GM19438 (cell line): ENCODE results near the gene PYGO2.
A peak's percentile ranks its signal among the peaks of the same experiment; 100 is the strongest.

Experiments
- ATAC-seq: cut with Tn5 transposase; IDR thresholded peaks from one replicate; pipeline ENCODE4 v1.9.1; 2021; ENCODE audit warnings: low read depth; ENCODE audit not compliant: unreplicated experiment

Gene PYGO2

DNA sequence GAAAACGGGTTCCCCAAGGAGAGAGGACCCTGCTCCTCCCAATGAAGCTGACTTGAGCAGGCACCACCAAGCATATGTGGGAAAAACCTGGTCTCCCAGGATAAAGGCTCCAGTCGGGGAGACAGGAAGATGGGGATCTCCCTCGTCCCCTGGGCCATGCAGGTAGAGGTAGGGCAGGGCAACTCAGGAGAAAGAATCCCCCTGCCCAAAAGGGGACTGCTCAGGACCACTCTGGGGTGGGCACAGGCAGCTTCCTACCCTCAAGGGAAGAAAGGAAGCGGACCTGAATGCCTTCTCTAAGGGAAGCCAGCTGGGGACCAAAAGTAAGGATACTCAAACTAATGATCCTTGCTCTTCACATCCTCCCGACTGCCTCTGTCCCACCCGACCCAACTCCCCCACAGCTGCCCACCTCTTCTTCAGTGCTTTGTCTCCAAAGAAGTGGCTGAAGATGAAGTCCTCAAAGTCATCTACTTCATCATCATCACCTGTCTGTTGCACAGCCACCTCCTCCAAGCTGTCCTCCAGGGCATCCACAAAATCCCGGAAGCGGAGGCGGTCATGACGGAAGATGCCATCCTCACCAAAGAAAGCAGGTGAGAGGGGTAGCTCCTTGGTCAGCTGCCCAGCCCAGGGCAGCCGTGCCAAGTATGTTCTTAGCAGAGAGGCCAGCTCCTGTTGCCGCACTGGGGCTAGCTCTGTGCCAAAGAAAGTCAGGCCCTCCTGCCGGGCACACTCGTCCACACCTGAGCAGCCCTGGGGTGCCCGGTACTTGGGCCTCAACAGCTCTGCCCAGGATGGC lies 16.2 kb downstream of the PYGO2 start:
- no peak for ATAC-seq

- ATAC-seq: no peak
Measured at GRCh38 chr1:154944401-154945159, 17.0 kb downstream of the PYGO2 start.

DNA sequence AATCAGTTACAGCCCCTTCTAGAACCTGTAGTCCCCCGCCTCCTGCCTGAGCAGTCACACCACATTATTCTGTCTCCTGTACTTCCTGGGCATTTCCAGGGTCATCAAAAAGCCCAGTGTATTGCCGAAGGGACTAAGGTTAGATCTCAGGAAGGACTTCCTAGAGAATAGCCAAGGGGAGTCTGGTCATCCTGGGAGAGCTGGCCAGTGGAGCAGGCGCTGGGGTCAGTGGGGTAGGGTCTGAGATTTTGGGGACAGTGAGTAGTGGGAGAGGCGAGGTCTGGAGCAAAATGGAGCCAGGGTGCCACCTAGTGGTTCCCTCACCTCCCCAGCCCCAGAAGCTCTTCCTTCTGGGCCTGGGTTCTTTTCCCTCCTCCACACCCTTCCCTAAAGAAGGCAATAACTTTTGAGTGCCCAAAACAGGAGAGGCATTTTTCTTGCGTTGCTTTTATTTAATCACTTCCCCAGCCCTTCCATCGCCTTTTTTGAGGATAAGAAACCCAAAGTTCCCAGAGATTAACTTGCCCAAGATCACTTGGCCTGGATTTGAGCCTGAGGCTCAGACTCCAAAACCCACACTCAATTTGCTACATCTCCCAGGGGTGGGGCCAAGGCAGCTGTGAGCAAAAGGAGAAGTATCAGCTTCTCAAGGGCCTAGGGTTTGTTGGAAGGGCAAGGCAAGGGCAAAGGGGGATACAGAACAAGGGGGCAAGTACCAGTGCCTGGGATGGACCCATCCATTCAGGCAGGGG lies 17.8 kb downstream of the PYGO2 start:
- ATAC-seq: no peak

- ATAC-seq: no peak
Measured at GRCh38 chr1:154941333-154942013, 20.1 kb downstream of the PYGO2 start.

GRCh38 chr1:154940651-154941194 lies 20.9 kb downstream of the PYGO2 start:
- no peak for ATAC-seq

DNA sequence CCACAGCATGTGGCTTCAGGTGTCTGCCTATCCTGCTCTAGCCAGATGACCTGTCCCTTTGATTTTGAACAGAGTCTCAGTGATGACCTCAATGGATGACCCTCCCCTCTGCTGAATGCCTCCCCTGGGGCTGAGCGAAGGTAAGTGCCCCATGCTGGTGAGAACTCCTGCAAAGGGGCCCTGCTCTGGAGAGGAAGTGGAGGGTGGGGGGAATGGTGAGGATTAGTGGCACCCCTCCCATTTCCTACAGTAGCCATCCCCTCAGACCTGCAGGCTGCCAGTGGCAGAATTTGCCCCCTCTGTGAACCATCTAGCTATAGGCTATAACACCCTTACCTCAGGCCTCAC lies 21.4 kb downstream of the PYGO2 start:
- ATAC-seq: no peak

DNA sequence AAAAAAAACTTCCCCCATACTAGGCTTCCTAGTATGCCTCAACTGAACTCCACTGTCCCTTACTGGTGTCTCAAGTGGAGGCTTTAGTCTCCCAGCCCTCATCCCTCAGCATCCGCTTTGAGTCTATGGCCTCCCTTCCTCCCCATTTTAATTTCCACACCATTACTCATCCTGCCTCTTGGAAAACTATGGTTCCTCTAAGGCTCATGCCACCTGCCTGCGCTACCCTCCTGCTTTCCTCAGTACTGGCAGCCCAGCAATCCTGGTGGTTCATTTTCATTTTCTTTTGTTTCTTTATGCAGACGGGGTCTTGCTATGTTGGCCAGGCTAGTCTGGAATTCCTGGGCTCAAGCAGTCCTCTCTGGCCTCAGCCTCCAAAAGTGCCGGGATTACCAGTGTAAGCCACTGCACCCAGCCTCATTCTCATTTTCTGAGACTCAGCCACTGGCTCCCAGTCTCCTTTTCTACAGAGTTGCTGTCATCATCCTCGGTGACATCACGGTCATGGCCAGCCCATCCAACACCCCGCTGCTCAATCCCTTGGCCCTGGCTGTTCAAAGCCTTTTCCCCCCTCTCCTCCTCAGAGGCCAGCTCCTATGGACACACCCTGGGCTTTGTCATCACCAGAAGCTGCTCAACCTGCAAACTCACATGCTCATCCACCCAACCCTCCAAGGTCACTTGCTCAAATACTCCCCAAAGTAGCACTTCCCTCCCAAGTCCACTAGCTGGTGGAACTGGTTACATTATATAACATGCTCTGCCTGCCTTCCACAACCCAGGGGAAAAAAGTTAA lies 22.8 kb downstream of the PYGO2 start:
- ATAC-seq: no peak

DNA sequence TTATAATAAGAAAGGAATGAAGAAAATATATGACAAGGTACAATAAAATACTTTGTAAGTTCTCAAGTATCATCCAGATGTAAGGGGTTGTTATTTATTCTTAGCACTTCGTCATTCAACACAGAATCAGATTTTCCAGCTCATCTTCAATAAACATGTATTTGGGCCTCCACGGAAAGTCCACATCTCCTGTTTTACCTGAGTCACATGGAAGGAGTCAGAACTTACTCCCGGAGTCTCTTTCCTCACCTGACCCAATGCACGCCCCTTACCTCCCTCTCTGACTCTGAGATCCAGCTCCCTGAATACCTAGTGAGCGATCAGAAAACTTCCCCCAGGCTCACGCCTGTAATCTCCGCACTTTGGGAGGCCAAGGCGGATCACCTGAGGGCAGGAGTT lies 23.6 kb downstream of the PYGO2 start:
- no peak for ATAC-seq

DNA sequence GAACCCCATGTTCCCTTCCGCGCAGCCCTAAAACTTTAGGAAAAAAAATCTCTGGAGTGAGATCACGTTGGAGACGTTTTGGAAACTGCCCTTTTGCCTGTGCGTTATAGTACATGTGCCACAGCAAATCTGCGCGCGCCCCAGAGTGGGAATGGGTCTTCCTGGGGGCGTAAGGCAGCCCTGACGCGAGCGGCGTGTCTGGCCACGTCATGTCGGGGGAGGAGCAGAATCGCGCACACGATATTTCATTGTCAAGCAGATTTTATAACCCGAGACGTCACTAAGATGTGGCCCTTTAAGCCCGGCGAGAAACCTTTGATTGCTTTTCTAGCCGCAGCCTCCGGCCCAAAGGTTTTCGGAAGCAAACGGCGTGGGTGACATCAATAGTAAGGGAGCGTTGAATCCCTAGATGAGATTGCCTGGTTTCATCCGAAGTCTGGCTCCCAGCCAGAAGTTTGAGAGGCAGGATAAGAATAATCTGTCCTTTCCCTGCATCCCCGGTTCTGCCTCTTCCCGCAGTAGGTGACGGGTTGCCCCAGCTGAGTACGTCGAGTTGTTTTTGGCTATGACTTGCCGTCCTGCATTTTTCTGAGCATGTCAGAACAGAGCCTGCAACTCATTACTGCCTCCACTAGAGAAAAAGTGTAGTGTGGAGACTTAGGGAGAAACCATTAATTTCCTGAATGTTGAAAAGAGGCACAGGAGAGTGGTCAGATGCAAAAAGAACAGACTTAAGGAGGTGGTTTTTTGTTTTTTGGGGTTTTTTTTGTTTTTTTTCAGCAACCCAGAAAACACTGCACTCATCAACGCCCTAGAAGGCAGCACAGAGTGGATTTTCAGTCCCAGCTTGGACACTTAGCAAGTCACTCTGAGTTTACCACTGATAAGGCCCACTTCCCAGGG lies 24.2 kb downstream of the PYGO2 start:
- peak; percentile 54 for ATAC-seq

GRCh38 chr1:154936555-154937084 lies 25.0 kb downstream of the PYGO2 start, which contains the start of gene PMVK:
Gene PMVK (minus strand): TSS chr1:154936719. CDS start chr1:154936685, 34 bp downstream.
- peak; percentile 71 for ATAC-seq

GRCh38 chr1:154935749-154936554 lies 25.6 kb downstream of the PYGO2 start:
- no peak for ATAC-seq

DNA sequence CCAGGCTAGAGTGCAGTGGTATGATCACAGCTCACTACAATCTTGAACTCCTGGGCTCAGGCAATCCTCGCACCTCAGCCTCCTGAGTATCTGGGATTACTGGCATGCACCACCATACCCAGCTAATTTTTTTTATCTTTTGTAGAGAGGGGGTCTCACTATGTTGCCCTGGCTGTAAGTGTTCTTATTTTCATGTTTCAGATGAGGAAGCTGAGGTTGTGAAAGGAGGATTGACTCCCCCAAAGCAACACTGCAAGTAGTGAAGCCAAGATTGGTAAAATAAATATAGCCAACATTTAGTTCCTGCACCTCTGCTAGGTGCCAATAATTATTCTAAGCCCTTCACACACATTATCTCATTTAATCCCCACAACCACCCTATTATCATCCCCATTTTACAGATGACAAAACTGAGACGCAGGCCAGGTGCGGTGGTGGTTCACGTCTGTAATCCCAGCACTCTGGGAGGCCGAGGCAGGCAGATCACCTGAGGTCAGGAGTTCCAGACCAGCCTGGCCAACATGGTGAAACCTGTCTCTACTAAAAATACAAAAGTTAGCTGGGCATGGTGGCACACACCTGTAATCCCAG lies 27.1 kb downstream of the PYGO2 start:
- no peak for ATAC-seq

GRCh38 chr1:154931940-154932487 lies 29.6 kb downstream of the PYGO2 start:
- ATAC-seq: no peak

DNA sequence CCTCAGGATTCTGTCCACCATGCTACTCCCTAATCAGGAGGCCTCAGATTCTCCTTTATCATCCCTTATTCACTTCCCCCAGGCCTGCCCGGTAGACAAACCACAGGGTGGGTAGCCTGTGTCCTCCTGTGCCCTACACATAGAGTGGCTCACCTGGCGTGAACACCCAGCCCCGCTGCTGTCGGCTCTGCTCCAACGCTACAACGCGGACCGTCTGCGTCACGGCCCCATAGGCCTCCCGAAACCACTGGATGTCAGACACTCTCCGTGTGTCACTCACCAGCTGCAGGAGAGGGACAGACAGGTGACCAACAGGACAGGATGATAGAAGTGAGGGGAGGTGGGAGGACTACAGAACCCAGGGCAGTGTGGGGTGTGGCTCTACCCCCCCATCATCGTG lies 35.4 kb downstream of the PYGO2 start:
- ATAC-seq: no peak

DNA sequence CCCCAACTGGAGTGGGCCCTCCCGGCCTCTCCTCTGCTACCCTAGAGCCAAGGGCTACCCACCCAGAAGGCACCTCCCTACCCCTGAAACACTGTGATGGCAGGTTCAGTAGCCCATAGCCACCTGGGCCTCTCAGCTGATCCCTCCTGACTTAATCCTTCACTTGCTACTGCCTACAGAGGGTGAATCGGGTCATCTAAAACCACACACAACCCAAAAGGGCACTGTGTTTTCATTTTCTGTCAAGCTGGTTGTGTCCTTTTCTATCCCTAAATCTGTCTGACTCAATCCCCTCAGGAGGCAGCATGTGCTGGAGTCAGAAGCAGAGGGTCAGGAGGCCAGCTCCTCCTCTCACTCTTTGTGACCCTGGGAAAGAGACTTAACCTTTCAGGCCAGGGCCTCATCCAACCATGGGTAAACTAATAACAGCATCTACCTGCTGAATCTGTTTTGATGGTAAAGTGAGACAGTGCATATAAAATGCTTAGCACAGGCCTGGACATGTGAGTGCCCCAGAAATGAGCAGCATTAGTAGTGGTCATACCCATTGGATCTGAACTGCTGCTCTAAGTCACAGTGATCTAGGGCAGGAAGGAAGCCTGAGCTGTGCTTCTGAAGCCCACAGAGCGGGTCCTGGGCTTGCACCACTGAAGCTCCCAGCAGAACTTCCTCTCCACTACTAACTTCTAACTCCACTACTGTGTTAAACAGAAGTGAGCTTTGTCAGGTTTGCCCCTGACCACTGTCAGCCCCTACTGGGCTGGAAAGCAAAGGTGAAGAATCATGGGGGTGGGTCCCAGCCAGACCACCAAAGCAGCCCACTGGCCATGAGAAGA lies 36.0 kb downstream of the PYGO2 start:
- ATAC-seq: no peak

DNA sequence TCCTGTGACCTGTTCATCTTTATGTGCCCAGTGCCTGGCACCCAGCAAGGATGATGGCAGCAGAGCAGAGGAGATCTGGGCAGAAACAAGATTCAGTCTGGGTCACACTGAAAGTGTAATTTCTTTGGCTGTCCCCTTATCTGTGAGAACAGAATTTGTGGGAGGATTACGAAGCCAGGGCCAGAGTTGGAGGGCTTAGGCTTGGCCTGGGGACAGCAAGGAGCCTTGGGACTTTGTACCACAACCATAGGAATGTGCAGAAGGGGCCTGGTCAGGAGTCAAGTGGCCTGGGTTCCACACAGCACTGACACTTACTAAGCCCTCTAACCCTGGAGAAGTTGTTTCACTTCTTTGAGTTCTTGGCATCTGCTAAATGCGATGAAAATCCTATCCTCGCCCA lies 37.9 kb downstream of the PYGO2 start:
- no peak for ATAC-seq
